Neural crest cell (in vitro differentiated cells): ENCODE data around the gene ECE1. TPM values are rescaled to one million over a fixed set of nuclear protein-coding genes. Genes with fewer than 3 reads are reported as not detected.
"Not testable (repeated sequence)": the region's sequence is repeated elsewhere in the genome, so short reads cannot be mapped to it uniquely, and the experiment has no call there.

ENCODE experiments used
- DNase-seq: peaks from one replicate; pipeline ENCODE4 v3.0.0; 2021; ENCODE audit warnings: low read depth, mixed read lengths, low spot score
- H3K27ac Mint-ChIP-seq: one replicate; pipeline ENCODE4 v1.8.0; 2021; ENCODE audit warnings: mild to moderate bottlenecking, mixed read lengths; ENCODE audit not compliant: unreplicated experiment
- H3K27me3 Mint-ChIP-seq: 2 replicates; pipeline ENCODE4 v1.8.0; 2021; ENCODE audit warnings: low read depth, mild to moderate bottlenecking, mixed read lengths
- H3K36me3 Mint-ChIP-seq: 2 replicates; pipeline ENCODE4 v1.8.0; 2021; ENCODE audit warnings: low read depth, mild to moderate bottlenecking, mixed read lengths
- H3K4me1 Mint-ChIP-seq: 2 replicates; pipeline ENCODE4 v1.8.0; 2021; ENCODE audit warnings: mixed read lengths
- H3K4me3 Mint-ChIP-seq: one replicate; pipeline ENCODE4 v1.8.0; 2021; ENCODE audit warnings: mild to moderate bottlenecking, mixed read lengths
- H3K9me3 Mint-ChIP-seq: 2 replicates; pipeline ENCODE4 v1.8.0; 2021; ENCODE audit warnings: mixed read lengths
- CTCF ChIP-seq: fragments of 200-600 bp; sonication (generic); conservative IDR thresholded peaks from 2 replicates; pipeline ENCODE4 v1.5.0; 2021; ENCODE audit warnings: antibody characterized with exemption, mild to moderate bottlenecking
- total RNA-seq: library from RNA; stranded (reverse); gene quantifications from 2 replicates; pipeline ENCODE4 v1.2.1, GENCODE V29; 2021

Gene ECE1
- total RNA-seq, 1 donor from 2014 or later, result 40.3 TPM

GRCh38 chr1:21212126-21212525, 78.1 kb downstream of the ECE1 start:
- no peak for DNase-seq
- H3K36me3 Mint-ChIP-seq, result no peaks in the 10 kb centered on the region
- TF ChIP-seq CTCF, result no peak
- H3K4me3 Mint-ChIP-seq, result no peak overlapping the region
- H3K4me1 Mint-ChIP-seq, result no peaks in the 10 kb centered on the region
- no peaks in the 10 kb centered on the region for H3K9me3 Mint-ChIP-seq
- no peak overlapping the region for H3K27ac Mint-ChIP-seq
- no peaks in the 10 kb centered on the region for H3K27me3 Mint-ChIP-seq

- not testable (repeated sequence) for H3K36me3 Mint-ChIP-seq, H3K4me3 Mint-ChIP-seq, H3K27me3 Mint-ChIP-seq, H3K9me3 Mint-ChIP-seq, H3K4me1 Mint-ChIP-seq, H3K27ac Mint-ChIP-seq, DNase-seq
These were observed 82.0 kb downstream of the ECE1 start for GRCh38 chr1:21208137-21208700.

GRCh38 chr1:21206117-21206516, 84.1 kb downstream of the ECE1 start:
- DNase-seq, result no peak
- no peak for TF ChIP-seq CTCF
- no peaks in the 10 kb centered on the region for H3K9me3 Mint-ChIP-seq
- no peaks in the 10 kb centered on the region for H3K27me3 Mint-ChIP-seq
- no peak overlapping the region for H3K27ac Mint-ChIP-seq
- H3K4me1 Mint-ChIP-seq, result no peaks in the 10 kb centered on the region
- no peaks in the 10 kb centered on the region for H3K36me3 Mint-ChIP-seq
- no peak overlapping the region for H3K4me3 Mint-ChIP-seq

GRCh38 chr1:21205416-21205815, 84.8 kb downstream of the ECE1 start:
- H3K27me3 Mint-ChIP-seq, result no peaks in the 10 kb centered on the region
- TF ChIP-seq CTCF, result no peak
- no peak overlapping the region for H3K4me3 Mint-ChIP-seq
- H3K9me3 Mint-ChIP-seq, result no peaks in the 10 kb centered on the region
- H3K4me1 Mint-ChIP-seq, result no peaks in the 10 kb centered on the region
- H3K36me3 Mint-ChIP-seq, result no peaks in the 10 kb centered on the region
- no peak overlapping the region for H3K27ac Mint-ChIP-seq
- DNase-seq, result no peak

- H3K9me3 Mint-ChIP-seq, result no peaks in the 10 kb centered on the region
- no peaks in the 10 kb centered on the region for H3K4me1 Mint-ChIP-seq
- no peaks in the 10 kb centered on the region for H3K27me3 Mint-ChIP-seq
- no peak for DNase-seq
- no peak overlapping the region for H3K27ac Mint-ChIP-seq
- no peak for TF ChIP-seq CTCF
- no peaks in the 10 kb centered on the region for H3K36me3 Mint-ChIP-seq
- H3K4me3 Mint-ChIP-seq, result no peak overlapping the region
These were observed 88.6 kb downstream of the ECE1 start for GRCh38 chr1:21201650-21202049.

GRCh38 chr1:21201238-21201637, 89.0 kb downstream of the ECE1 start:
- not testable (repeated sequence) for H3K27me3 Mint-ChIP-seq, H3K4me1 Mint-ChIP-seq, H3K9me3 Mint-ChIP-seq, DNase-seq, H3K27ac Mint-ChIP-seq, H3K36me3 Mint-ChIP-seq, H3K4me3 Mint-ChIP-seq

- no peaks in the 10 kb centered on the region for H3K9me3 Mint-ChIP-seq
- H3K4me1 Mint-ChIP-seq, result no peaks in the 10 kb centered on the region
- H3K27ac Mint-ChIP-seq, result no peak overlapping the region
- H3K36me3 Mint-ChIP-seq, result no peaks in the 10 kb centered on the region
- H3K4me3 Mint-ChIP-seq, result no peak overlapping the region
- no peak for DNase-seq
- no peak for TF ChIP-seq CTCF
- no peaks in the 10 kb centered on the region for H3K27me3 Mint-ChIP-seq
These were observed 89.5 kb downstream of the ECE1 start for GRCh38 chr1:21200767-21201166.
